Sigmoid colon (tissue), 4 donors: ENCODE results near the gene FNDC11.

ENCODE experiments used
- CTCF ChIP-seq, 4 experiments: fragments of 450-650 bp in 3 of 4; fragments of 200-600 bp in 1 of 4; IDR thresholded peaks; one replicate each; pipeline ENCODE4 v1.5.1; 2016 to 2019; ENCODE audit warnings: antibody characterized with exemption in 4 of 4, mild to moderate bottlenecking in 3 of 4, moderate library complexity in 2 of 4
- POLR2A ChIP-seq, 2 donors: fragments of 450-650 bp; IDR thresholded peaks; one replicate each; pipeline ENCODE4 v1.6.1; 2016; ENCODE audit warnings: antibody characterized with exemption in 2 of 2, mild to moderate bottlenecking in 2 of 2, moderate library complexity in 2 of 2
- POLR2AphosphoS5 ChIP-seq, 4 donors: sonication (generic); formaldehyde crosslinking; IDR thresholded peaks; one replicate each; pipeline ENCODE4 v1.6.1; 2017; ENCODE audit warnings: antibody characterized with exemption in 4 of 4

DNA sequence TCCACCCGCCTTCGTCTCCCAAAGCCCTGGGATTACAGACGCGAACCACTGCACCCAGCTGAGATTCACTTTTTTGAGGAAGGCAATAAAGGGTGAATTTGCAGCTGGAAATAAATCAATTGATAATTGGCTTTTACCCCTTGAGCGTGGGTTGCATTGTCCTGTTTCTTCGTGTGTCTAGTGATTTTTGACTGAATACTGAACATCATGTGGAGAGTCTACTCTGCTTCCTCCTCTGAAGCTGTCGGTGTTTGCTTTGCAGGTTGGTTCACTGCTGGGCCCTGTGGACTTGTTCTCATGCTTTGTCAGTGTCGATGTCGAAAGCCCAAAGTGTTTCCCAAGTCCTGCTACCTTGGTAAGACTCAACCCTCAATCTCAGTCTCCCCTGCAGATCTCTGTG is 49.3 kb upstream of the FNDC11 start:
- TF ChIP-seq CTCF (IDR thresholded peaks at IDR 0.05) (no peak), POLR2A (IDR thresholded peaks at IDR 0.05) (no peak), POLR2AphosphoS5 (IDR thresholded peaks at IDR 0.05) (no peak)
